ENCODE results near the gene DCAF8.

GRCh38 chr1:160308451-160309184, 46.3 kb upstream of the DCAF8 start:
- TF ChIP-seq MAFK (IDR thresholded peaks at IDR 0.05; ENCODE audit: low read depth, low read length): no peak
- no peak for TF ChIP-seq CTCF (conservative IDR thresholded peaks at IDR 0.05; ENCODE audit: low read depth, low read length)
- TF ChIP-seq RAD21 (IDR thresholded peaks at IDR 0.05; ENCODE audit: low read length): no peak
- no peak for TF ChIP-seq MAZ (IDR thresholded peaks at IDR 0.05; ENCODE audit: borderline replicate concordance, low read depth, low read length)
- no peak for TF ChIP-seq RFX5 (IDR thresholded peaks at IDR 0.05; ENCODE audit: low read depth, low read length)
- no peak for TF ChIP-seq CEBPB (IDR thresholded peaks at IDR 0.05; ENCODE audit: low read depth, low read length)
- no peak for TF ChIP-seq MXI1 (IDR thresholded peaks at IDR 0.05; ENCODE audit: borderline replicate concordance, low read depth, low read length)
- no peak for TF ChIP-seq USF2 (IDR thresholded peaks at IDR 0.05; ENCODE audit: low read depth, low read length)
- TF ChIP-seq POLR2A (IDR thresholded peaks at IDR 0.05; ENCODE audit: low read depth, low read length): no peak
- no peak for TF ChIP-seq FOS (IDR thresholded peaks at IDR 0.05; ENCODE audit: low read depth, low read length)
- no peak for TF ChIP-seq SMC3 (IDR thresholded peaks at IDR 0.05; ENCODE audit: low read depth, low read length)
- no peak for TF ChIP-seq RCOR1 (IDR thresholded peaks at IDR 0.05; ENCODE audit: insufficient replicate concordance, low read length)
- no peak for TF ChIP-seq BHLHE40 (IDR thresholded peaks at IDR 0.05; ENCODE audit: low read depth, low read length)
- no peak for TF ChIP-seq CHD1 (IDR thresholded peaks at IDR 0.05; ENCODE audit: low read depth, low read length)

Measured in IMR-90 (cell line).